Neural cell (in vitro differentiated cells): Measurements from ENCODE around the gene FHIT. TPM values are rescaled to one million over a fixed set of nuclear protein-coding genes. Genes with fewer than 3 reads are reported as not detected.

Experiments
- H2AFZ ChIP-seq: fragments of 200-600, 300-800 bp; sonication (generic), shearing (Covaris generic); 2 replicates; pipeline ENCODE4 v1.6.0; 2014; ENCODE audit warnings: low read depth, mild to moderate bottlenecking, antibody characterized with exemption, low read length, moderate library complexity
- H3F3A ChIP-seq: fragments of 200-600 bp; shearing (Covaris generic); 2 replicates; pipeline ENCODE4 v1.6.1; 2016; ENCODE audit warnings: mild to moderate bottlenecking, moderate library complexity, mixed read lengths, antibody characterized with exemption, low read length; ENCODE audit not compliant: insufficient read depth, poor library complexity, severe bottlenecking
- H3K27ac ChIP-seq: fragments of 200-600, 300-800 bp; sonication (generic), shearing (Covaris generic); 2 replicates; pipeline ENCODE4 v1.5.1; 2014; ENCODE audit warnings: mild to moderate bottlenecking, low read length, moderate library complexity
- H3K27me3 ChIP-seq: fragments of 300-800, 200-600 bp; sonication (generic), shearing (Covaris generic); 2 replicates; pipeline ENCODE4 v1.6.0; 2014; ENCODE audit warnings: mild to moderate bottlenecking, low read depth, low read length, moderate library complexity; ENCODE audit not compliant: insufficient read depth
- H3K36me3 ChIP-seq: fragments of 300-800, 200-600 bp; sonication (generic), shearing (Covaris generic); 2 replicates; pipeline ENCODE4 v1.5.1; 2014; ENCODE audit warnings: mild to moderate bottlenecking, antibody characterized with exemption, low read length, moderate library complexity; ENCODE audit not compliant: insufficient read depth
- H3K4me2 ChIP-seq: fragments of 300-800, 200-600 bp; sonication (generic), shearing (Covaris generic); 2 replicates; pipeline ENCODE4 v1.6.0; 2014; ENCODE audit warnings: mild to moderate bottlenecking, low read length
- H3K4me3 ChIP-seq: fragments of 300-800, 200-600 bp; sonication (generic), shearing (Covaris generic); 2 replicates; pipeline ENCODE4 v1.5.1; 2014; ENCODE audit warnings: mild to moderate bottlenecking, low read length, moderate library complexity
- H3K79me2 ChIP-seq: fragments of 200-600 bp; shearing (Covaris generic); replicated peaks from 2 replicates; pipeline ENCODE4 v1.6.0; 2014; ENCODE audit warnings: mild to moderate bottlenecking, low read length, moderate library complexity; ENCODE audit not compliant: insufficient read depth
- H3K9ac ChIP-seq: fragments of 300-800, 200-600 bp; sonication (generic), shearing (Covaris generic); 2 replicates; pipeline ENCODE4 v1.6.1; 2016; ENCODE audit warnings: mild to moderate bottlenecking, low read length, mixed read lengths
- H3K9me2 ChIP-seq: fragments of 200-600 bp; shearing (Covaris generic); 2 replicates; pipeline ENCODE4 v1.6.1; 2016; ENCODE audit warnings: mild to moderate bottlenecking, low read length, mixed read lengths; ENCODE audit not compliant: insufficient read depth
- H3K9me3 ChIP-seq: fragments of 200-600, 300-800 bp; sonication (generic), shearing (Covaris generic); 2 replicates; pipeline ENCODE4 v1.6.1; 2016; ENCODE audit warnings: mild to moderate bottlenecking, mixed run types, low read length, moderate library complexity, mixed read lengths
- H4K20me1 ChIP-seq: fragments of 200-600 bp; shearing (Covaris generic); 2 replicates; pipeline ENCODE4 v1.6.1; 2016; ENCODE audit warnings: mild to moderate bottlenecking, mixed run types; ENCODE audit not compliant: insufficient read depth
- EP300 ChIP-seq: fragments of 450-650 bp; conservative IDR thresholded peaks from 2 replicates; pipeline ENCODE4 v1.6.1; 2014; ENCODE audit warnings: antibody characterized with exemption, mild to moderate bottlenecking, moderate library complexity; ENCODE audit not compliant: poor library complexity, severe bottlenecking
- MXI1 ChIP-seq: fragments of 450-650 bp; conservative IDR thresholded peaks from 2 replicates; pipeline ENCODE4 v1.6.1; 2014; ENCODE audit warnings: antibody characterized with exemption, mild to moderate bottlenecking; ENCODE audit not compliant: poor library complexity, severe bottlenecking
- POLR2AphosphoS5 ChIP-seq: IDR thresholded peaks from 2 replicates; pipeline ENCODE4 v1.6.1; 2012
- RAD21 ChIP-seq: fragments of 450-650 bp; conservative IDR thresholded peaks from 2 replicates; pipeline ENCODE4 v1.6.1; 2014; ENCODE audit warnings: antibody characterized with exemption, mild to moderate bottlenecking, moderate library complexity
- SMC3 ChIP-seq: fragments of 450-650 bp; conservative IDR thresholded peaks from 2 replicates; pipeline ENCODE4 v1.6.1; 2014; ENCODE audit warnings: antibody characterized with exemption, mild to moderate bottlenecking, moderate library complexity; ENCODE audit not compliant: poor library complexity
- TAF1 ChIP-seq: IDR thresholded peaks from 2 replicates; pipeline ENCODE4 v1.6.1; 2012; ENCODE audit warnings: low read depth
- polyA plus RNA-seq: library from polyadenylated mRNA; depleted of rRNA; stranded (reverse); fragments of >200 nt; gene quantifications from 2 replicates; pipeline ENCODE4 v1.2.3, GENCODE V29; 2014
- TF ChIP-seq, protein P1 (sequence below): IDR thresholded peaks from 2 replicates; pipeline ENCODE4 v1.6.1; 2012; ENCODE audit warnings: borderline replicate concordance

Gene FHIT
- polyA plus RNA-seq, 1 donor from 2014 or later, result not detected

- TF ChIP-seq POLR2AphosphoS5 (peak; percentile 95), EP300 (peak; percentile 95), TAF1 (no peak), RAD21 (peak; percentile 28), MXI1 (peak; percentile 7)
- TF ChIP-seq, protein P1, sequence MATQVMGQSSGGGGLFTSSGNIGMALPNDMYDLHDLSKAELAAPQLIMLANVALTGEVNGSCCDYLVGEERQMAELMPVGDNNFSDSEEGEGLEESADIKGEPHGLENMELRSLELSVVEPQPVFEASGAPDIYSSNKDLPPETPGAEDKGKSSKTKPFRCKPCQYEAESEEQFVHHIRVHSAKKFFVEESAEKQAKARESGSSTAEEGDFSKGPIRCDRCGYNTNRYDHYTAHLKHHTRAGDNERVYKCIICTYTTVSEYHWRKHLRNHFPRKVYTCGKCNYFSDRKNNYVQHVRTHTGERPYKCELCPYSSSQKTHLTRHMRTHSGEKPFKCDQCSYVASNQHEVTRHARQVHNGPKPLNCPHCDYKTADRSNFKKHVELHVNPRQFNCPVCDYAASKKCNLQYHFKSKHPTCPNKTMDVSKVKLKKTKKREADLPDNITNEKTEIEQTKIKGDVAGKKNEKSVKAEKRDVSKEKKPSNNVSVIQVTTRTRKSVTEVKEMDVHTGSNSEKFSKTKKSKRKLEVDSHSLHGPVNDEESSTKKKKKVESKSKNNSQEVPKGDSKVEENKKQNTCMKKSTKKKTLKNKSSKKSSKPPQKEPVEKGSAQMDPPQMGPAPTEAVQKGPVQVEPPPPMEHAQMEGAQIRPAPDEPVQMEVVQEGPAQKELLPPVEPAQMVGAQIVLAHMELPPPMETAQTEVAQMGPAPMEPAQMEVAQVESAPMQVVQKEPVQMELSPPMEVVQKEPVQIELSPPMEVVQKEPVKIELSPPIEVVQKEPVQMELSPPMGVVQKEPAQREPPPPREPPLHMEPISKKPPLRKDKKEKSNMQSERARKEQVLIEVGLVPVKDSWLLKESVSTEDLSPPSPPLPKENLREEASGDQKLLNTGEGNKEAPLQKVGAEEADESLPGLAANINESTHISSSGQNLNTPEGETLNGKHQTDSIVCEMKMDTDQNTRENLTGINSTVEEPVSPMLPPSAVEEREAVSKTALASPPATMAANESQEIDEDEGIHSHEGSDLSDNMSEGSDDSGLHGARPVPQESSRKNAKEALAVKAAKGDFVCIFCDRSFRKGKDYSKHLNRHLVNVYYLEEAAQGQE, result peak; percentile 70
- Histone ChIP-seq H3K27ac (peak overlapping the region; percentile 11), H3K27me3 (no peaks in the 10 kb centered on the region), H4K20me1 (no peaks in the 10 kb centered on the region), H3F3A (no peaks in the 10 kb centered on the region), H3K9ac (no peak overlapping the region), H3K79me2 (no peaks in the 10 kb centered on the region), H3K36me3 (no peaks in the 10 kb centered on the region), H3K4me3 (no peak overlapping the region), H3K9me3 (no peaks in the 10 kb centered on the region), H2AFZ (no peak overlapping the region), H3K4me2 (no peak overlapping the region), H3K9me2 (no peaks in the 10 kb centered on the region)
These were observed 937.9 kb downstream of the FHIT start for GRCh38 chr3:60313231-60313798.

DNA sequence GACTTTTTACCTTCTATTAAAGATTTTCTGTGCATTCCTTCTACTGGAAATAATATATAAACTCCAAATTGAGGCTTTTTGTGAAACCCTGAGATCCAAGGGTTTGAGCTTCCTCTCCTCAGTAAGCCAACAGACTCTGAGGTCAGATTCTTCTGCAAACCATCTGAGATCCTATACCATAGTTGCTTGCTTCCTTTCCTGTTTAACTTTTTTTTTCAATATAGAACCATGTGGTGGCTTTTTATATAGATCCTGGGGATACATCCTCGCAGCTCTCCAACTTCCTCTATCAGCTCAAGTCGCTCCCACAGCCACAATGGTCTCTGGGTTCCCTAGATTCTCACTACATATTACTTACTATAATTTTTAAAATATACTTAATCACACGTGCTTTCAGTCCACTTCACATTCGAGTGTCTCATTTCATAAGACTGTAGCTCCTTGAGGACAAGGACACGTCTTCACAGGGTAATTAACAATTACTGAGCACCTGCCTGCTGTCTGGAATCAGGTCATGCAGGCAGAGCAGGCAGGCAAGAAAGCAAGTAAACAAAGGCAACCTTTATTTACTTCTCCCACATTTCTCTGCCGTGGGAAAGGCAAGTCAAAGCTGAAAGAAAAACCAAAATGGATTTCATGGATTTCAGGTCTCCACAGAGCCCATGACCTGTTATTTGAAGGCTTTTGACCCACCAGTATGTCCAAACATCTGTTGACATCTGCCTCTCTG, 941.5 kb downstream of the FHIT start:
- H4K20me1 ChIP-seq, result no peaks in the 10 kb centered on the region
- no peak overlapping the region for H2AFZ ChIP-seq
- H3K4me2 ChIP-seq, result no peak overlapping the region
- H3K4me3 ChIP-seq, result no peak overlapping the region
- no peak for TF ChIP-seq RAD21
- TF ChIP-seq, protein P1, result no peak
- no peak for TF ChIP-seq EP300
- no peak for TF ChIP-seq TAF1
- TF ChIP-seq SMC3, result no peak
- TF ChIP-seq POLR2AphosphoS5, result no peak
- no peaks in the 10 kb centered on the region for H3K9me2 ChIP-seq
- no peak overlapping the region for H3K27ac ChIP-seq
- H3K9ac ChIP-seq, result no peak overlapping the region
- no peaks in the 10 kb centered on the region for H3K27me3 ChIP-seq
- H3K79me2 ChIP-seq, result no peaks in the 10 kb centered on the region
- H3F3A ChIP-seq, result no peaks in the 10 kb centered on the region
- H3K9me3 ChIP-seq, result no peaks in the 10 kb centered on the region
- no peaks in the 10 kb centered on the region for H3K36me3 ChIP-seq
